ENCODE results near the gene PCGF6.

- TF ChIP-seq CTCF (IDR thresholded peaks at IDR 0.05) (no peak), POLR2A (IDR thresholded peaks at IDR 0.05) (no peak)
These were observed 43.3 kb downstream of the PCGF6 start for GRCh38 chr10:103307594-103307993.

Data from body of pancreas (tissue), 4 donors.